GM21529 (cell line): ENCODE measurements around the gene RAB6D.
"Not testable (repeated sequence)": the region's sequence is repeated elsewhere in the genome, so short reads cannot be mapped to it uniquely, and the experiment has no call there.

Experiments
- ATAC-seq: cut with Tn5 transposase; IDR thresholded peaks from one replicate; pipeline ENCODE4 v1.9.1; 2021; ENCODE audit not compliant: unreplicated experiment

Gene RAB6D

GRCh38 chr2:131363703-131364186, at the start of gene RAB6D:
TSS of gene RAB6D (minus strand) at chr2:131364168. CDS start at chr2:131363720, 448 bp downstream.
- not testable (repeated sequence) for ATAC-seq

GRCh38 chr2:131413148-131413747, 49.3 kb upstream of the RAB6D start:
- ATAC-seq = no peak

- no peak for ATAC-seq
Observed at GRCh38 chr2:131410173-131410572, 46.2 kb upstream of the RAB6D start.

- ATAC-seq = no peak
Observed at GRCh38 chr2:131408778-131409177, 44.8 kb upstream of the RAB6D start.

- ATAC-seq = no peak
Observed at GRCh38 chr2:131408207-131408606, 44.2 kb upstream of the RAB6D start.

GRCh38 chr2:131404753-131405152, 40.8 kb upstream of the RAB6D start:
- no peak for ATAC-seq

GRCh38 chr2:131402320-131403039, 38.5 kb upstream of the RAB6D start:
- no peak for ATAC-seq

GRCh38 chr2:131400849-131401248, 36.9 kb upstream of the RAB6D start:
- no peak for ATAC-seq

- not testable (repeated sequence) for ATAC-seq
Observed at GRCh38 chr2:131400441-131400840, 36.5 kb upstream of the RAB6D start.

- ATAC-seq = not testable (repeated sequence)
Observed at GRCh38 chr2:131396209-131396608, 32.2 kb upstream of the RAB6D start.

- not testable (repeated sequence) for ATAC-seq
Observed at GRCh38 chr2:131395024-131395645, 31.2 kb upstream of the RAB6D start.

GRCh38 chr2:131394147-131394931, 30.4 kb upstream of the RAB6D start:
- ATAC-seq = no peak

GRCh38 chr2:131391953-131392352, 28.0 kb upstream of the RAB6D start:
- ATAC-seq = not testable (repeated sequence)

GRCh38 chr2:131391471-131391870, 27.5 kb upstream of the RAB6D start:
- not testable (repeated sequence) for ATAC-seq

GRCh38 chr2:131390495-131391130, 26.6 kb upstream of the RAB6D start:
- ATAC-seq = not testable (repeated sequence)

- no peak for ATAC-seq
Observed at GRCh38 chr2:131389657-131390056, 25.7 kb upstream of the RAB6D start.

- ATAC-seq = not testable (repeated sequence)
Observed at GRCh38 chr2:131388834-131389233, 24.9 kb upstream of the RAB6D start.

GRCh38 chr2:131373111-131373510, 9.1 kb upstream of the RAB6D start:
- ATAC-seq = not testable (repeated sequence)

- ATAC-seq = no peak
Observed at GRCh38 chr2:131369954-131370353, 6.0 kb upstream of the RAB6D start.

- not testable (repeated sequence) for ATAC-seq
Observed at GRCh38 chr2:131368493-131369066, 4.6 kb upstream of the RAB6D start.
